Ovary (tissue), 3 donors: ENCODE results near the gene IL23R.

ENCODE experiments used
- CTCF ChIP-seq, 3 donors: fragments of 450-650 bp in 2 of 3; fragments of 200-600 bp in 1 of 3; IDR thresholded peaks; one replicate each; pipeline versions ENCODE4 v1.5.1 to v1.8.0; 2016 to 2022; ENCODE audit warnings: antibody characterized with exemption in 3 of 3, mild to moderate bottlenecking in 1 of 3
- EP300 ChIP-seq: sonication (generic); formaldehyde crosslinking; IDR thresholded peaks from one replicate; pipeline ENCODE4 v1.6.1; 2017; ENCODE audit warnings: antibody characterized with exemption
- POLR2A ChIP-seq: fragments of 450-650 bp; IDR thresholded peaks from one replicate; pipeline ENCODE4 v1.6.1; 2017; ENCODE audit warnings: antibody characterized with exemption, mild to moderate bottlenecking, moderate library complexity
- donor health status: DM: no; HTN: no; CAD: no.

- TF ChIP-seq POLR2A (no peak), CTCF (IDR thresholded peaks at IDR 0.05) (no peak), EP300 (no peak)
Observed at GRCh38 chr1:67228791-67229190, 62.5 kb downstream of the IL23R start.
